ENCODE results near the gene GMDS.

Gene GMDS

GRCh38 chr6:1972962-1973361 is 272.4 kb downstream of the GMDS start:
- FAIRE-seq, result no peak

- FAIRE-seq, result no peak
These were observed 273.8 kb downstream of the GMDS start for GRCh38 chr6:1971612-1972011.

- FAIRE-seq, result no peak
These were observed 275.2 kb downstream of the GMDS start for GRCh38 chr6:1970151-1970561.

GRCh38 chr6:1966713-1967112 is 278.7 kb downstream of the GMDS start:
- FAIRE-seq, result no peak

- no peak for FAIRE-seq
These were observed 279.7 kb downstream of the GMDS start for GRCh38 chr6:1965596-1966224.

- FAIRE-seq, result no peak
These were observed 281.8 kb downstream of the GMDS start for GRCh38 chr6:1963596-1963995.

- FAIRE-seq, result no peak
These were observed 283.2 kb downstream of the GMDS start for GRCh38 chr6:1962201-1962600.

- FAIRE-seq, result no peak
These were observed 284.8 kb downstream of the GMDS start for GRCh38 chr6:1960486-1961142.

- FAIRE-seq, result no peak
These were observed 287.1 kb downstream of the GMDS start for GRCh38 chr6:1958257-1958656.

GRCh38 chr6:1957746-1958145 is 287.7 kb downstream of the GMDS start:
- no peak for FAIRE-seq

GRCh38 chr6:1952740-1953360 is 292.6 kb downstream of the GMDS start:
- FAIRE-seq, result no peak

- no peak for FAIRE-seq
These were observed 294.8 kb downstream of the GMDS start for GRCh38 chr6:1950631-1951030.

GRCh38 chr6:1949538-1949937 is 295.9 kb downstream of the GMDS start:
- no peak for FAIRE-seq

GRCh38 chr6:1947922-1948321 is 297.5 kb downstream of the GMDS start:
- FAIRE-seq, result no peak

- FAIRE-seq, result no peak
These were observed 298.8 kb downstream of the GMDS start for GRCh38 chr6:1946583-1946982.

GRCh38 chr6:1945235-1945832 is 300.1 kb downstream of the GMDS start:
- FAIRE-seq, result no peak

GRCh38 chr6:1942834-1943233 is 302.6 kb downstream of the GMDS start:
- no peak for FAIRE-seq

- FAIRE-seq, result no peak
These were observed 303.9 kb downstream of the GMDS start for GRCh38 chr6:1941534-1941933.

- no peak for FAIRE-seq
These were observed 305.0 kb downstream of the GMDS start for GRCh38 chr6:1940381-1940780.

GRCh38 chr6:1933292-1933691 is 312.1 kb downstream of the GMDS start:
- FAIRE-seq, result no peak

- no peak for FAIRE-seq
These were observed 313.6 kb downstream of the GMDS start for GRCh38 chr6:1931817-1932216.

GRCh38 chr6:1930356-1930755 is 315.0 kb downstream of the GMDS start:
- FAIRE-seq, result no peak

- FAIRE-seq, result no peak
These were observed 315.5 kb downstream of the GMDS start for GRCh38 chr6:1929931-1930330.

Data from colon (tissue), 2 donors.